GM19043 (cell line): ENCODE measurements around the gene SCAP.

Experiments used
- ATAC-seq: cut with Tn5 transposase; IDR thresholded peaks from one replicate; pipeline ENCODE4 v1.9.1; 2021; ENCODE audit warnings: low read depth; ENCODE audit not compliant: unreplicated experiment

The SCAP gene

GRCh38 chr3:47418167-47419082, 57.3 kb downstream of the SCAP start:
- ATAC-seq: no peak

- no peak for ATAC-seq
Observed at GRCh38 chr3:47416041-47416440, 59.7 kb downstream of the SCAP start.

- no peak for ATAC-seq
Observed at GRCh38 chr3:47414666-47415587, 60.8 kb downstream of the SCAP start.

GRCh38 chr3:47414161-47414564, 61.6 kb downstream of the SCAP start:
- no peak for ATAC-seq

- ATAC-seq: no peak
Observed at GRCh38 chr3:47413751-47414150, 62.0 kb downstream of the SCAP start.

GRCh38 chr3:47412842-47413520, 62.8 kb downstream of the SCAP start:
- no peak for ATAC-seq

GRCh38 chr3:47412453-47412756, 63.3 kb downstream of the SCAP start:
- no peak for ATAC-seq

- ATAC-seq: no peak
Observed at GRCh38 chr3:47411696-47412452, 63.9 kb downstream of the SCAP start.

- ATAC-seq: no peak
Observed at GRCh38 chr3:47410801-47411646, 64.7 kb downstream of the SCAP start.

GRCh38 chr3:47410417-47410720, 65.4 kb downstream of the SCAP start:
- ATAC-seq: no peak

GRCh38 chr3:47409688-47410416, 65.9 kb downstream of the SCAP start:
- ATAC-seq: no peak

GRCh38 chr3:47409284-47409683, 66.5 kb downstream of the SCAP start:
- ATAC-seq: no peak

GRCh38 chr3:47408839-47409229, 66.9 kb downstream of the SCAP start:
- ATAC-seq: no peak

GRCh38 chr3:47407896-47408838, 67.6 kb downstream of the SCAP start:
- no peak for ATAC-seq

- ATAC-seq: no peak
Observed at GRCh38 chr3:47407237-47407636, 68.5 kb downstream of the SCAP start.

GRCh38 chr3:47406762-47407149, 69.0 kb downstream of the SCAP start:
- ATAC-seq: no peak

GRCh38 chr3:47405820-47406761, 69.7 kb downstream of the SCAP start:
- ATAC-seq: no peak
